Colonic mucosa (tissue), 4 donors: Measurements from ENCODE around the gene WBP2. TPM values are rescaled to one million over a fixed set of nuclear protein-coding genes. Genes with fewer than 3 reads are reported as not detected.

Experiments
- DNase-seq: peaks from one replicate; pipeline ENCODE4 v3.0.0-alpha.2; 2020
- H3K27ac ChIP-seq: fragments of 200-600 bp; one replicate; pipeline ENCODE4 v1.8.0; 2021
- H3K27me3 ChIP-seq: fragments of 200-600 bp; one replicate; pipeline ENCODE4 v1.8.0; 2021
- H3K36me3 ChIP-seq: fragments of 200-600 bp; one replicate; pipeline ENCODE4 v1.8.0; 2021
- H3K4me1 ChIP-seq: fragments of 200-600 bp; one replicate; pipeline ENCODE4 v1.8.0; 2021; ENCODE audit warnings: mild to moderate bottlenecking
- H3K4me3 ChIP-seq: fragments of 200-600 bp; one replicate; pipeline ENCODE4 v1.8.0; 2021
- H3K9ac ChIP-seq, 2 donors: one replicate each; pipeline ENCODE4 v1.7.0; 2013; ENCODE audit warnings: control low read depth in 2 of 2, low read depth in 2 of 2, low read length in 2 of 2
- H3K9me3 ChIP-seq: fragments of 200-600 bp; one replicate; pipeline ENCODE4 v1.8.0; 2021
- CTCF ChIP-seq: fragments of 200-600 bp; IDR thresholded peaks from one replicate; pipeline ENCODE4 v1.8.0; 2022; ENCODE audit warnings: antibody characterized with exemption, mild to moderate bottlenecking
- intact Hi-C: fragments of 100-400 bp; cut with DNase I; formaldehyde crosslinking; loops from one replicate; pipeline ENCODE4 v1.14.1; 2022
- total RNA-seq, 2 donors: library from RNA; stranded (reverse); fragmentation: NEBNext Ultra II Directional in 1 of 2; extraction: Animal tissue kit (Norgen Biotek cat#: 25700) in 1 of 2; gene quantifications; one replicate each; pipeline ENCODE4 v1.2.1, GENCODE V29; 2021
- donor health status: healthy.
- donor health status: DM: no; HTN: no; CAD: no.
- donor health status: DM: no; HTN: no; CAD: no.

The WBP2 gene
- total RNA-seq, 2 donors from 2014 or later = 69.8 to 102 TPM

DNA sequence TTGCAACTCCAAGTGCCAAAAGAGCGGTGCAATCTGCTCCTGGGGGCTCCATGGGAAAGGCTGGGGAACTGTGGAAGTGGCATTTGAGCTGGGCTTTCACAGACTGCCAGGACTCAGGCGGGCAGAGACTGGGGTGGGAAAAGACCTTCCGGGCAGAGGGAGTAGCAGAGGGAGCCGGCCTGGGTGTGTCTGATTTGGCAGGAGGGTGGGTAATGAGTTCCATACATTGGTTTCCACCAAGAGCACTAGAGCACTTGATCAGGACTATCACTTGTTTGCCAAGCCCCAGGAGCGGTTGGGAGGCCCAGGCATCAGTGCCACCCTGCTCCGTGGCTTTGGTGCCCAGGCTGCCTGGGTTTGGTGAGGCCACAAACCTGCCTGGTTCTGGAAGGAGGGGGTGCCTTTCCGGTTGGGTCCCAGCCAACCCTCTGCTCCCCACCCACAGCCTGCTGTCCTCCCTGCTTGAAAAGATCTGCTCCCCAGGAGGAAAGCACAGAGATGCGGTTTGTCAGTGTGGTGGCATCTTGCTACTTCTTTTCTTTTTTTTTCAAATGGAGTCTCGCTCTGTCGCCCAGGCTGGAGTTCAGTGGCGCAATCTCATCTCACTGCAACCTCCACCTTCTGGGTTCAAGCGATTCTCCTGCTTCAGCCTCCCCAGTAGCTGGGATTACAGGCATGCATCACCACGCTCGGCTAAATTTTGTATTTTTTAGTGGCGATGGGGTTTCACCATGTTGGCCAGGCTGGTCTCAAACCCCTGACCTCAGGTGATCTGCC lies 26.7 kb upstream of the WBP2 start:
- Histone ChIP-seq H3K27me3 (no peaks in the 10 kb centered on the region), H3K9ac (no peak overlapping the region), H3K9me3 (no peaks in the 10 kb centered on the region), H3K4me1 (peaks cover 2% of the 10 kb centered on the region), H3K36me3 (no peaks in the 10 kb centered on the region), H3K4me3 (no peak overlapping the region), H3K27ac (no peak overlapping the region)
- intact Hi-C loops = no loop called here
- TF ChIP-seq CTCF = no peak
- no peak for DNase-seq

GRCh38 chr17:75880266-75880665 lies 25.1 kb upstream of the WBP2 start:
- intact Hi-C loops = no loop called here
- no peak for DNase-seq
- H3K9ac ChIP-seq = no peak overlapping the region
- no peaks in the 10 kb centered on the region for H3K9me3 ChIP-seq
- H3K36me3 ChIP-seq = no peaks in the 10 kb centered on the region
- H3K27ac ChIP-seq = no peak overlapping the region
- H3K27me3 ChIP-seq = no peaks in the 10 kb centered on the region
- peaks cover 12% of the 10 kb centered on the region for H3K4me1 ChIP-seq
- H3K4me3 ChIP-seq = no peak overlapping the region
- TF ChIP-seq CTCF = no peak

DNA sequence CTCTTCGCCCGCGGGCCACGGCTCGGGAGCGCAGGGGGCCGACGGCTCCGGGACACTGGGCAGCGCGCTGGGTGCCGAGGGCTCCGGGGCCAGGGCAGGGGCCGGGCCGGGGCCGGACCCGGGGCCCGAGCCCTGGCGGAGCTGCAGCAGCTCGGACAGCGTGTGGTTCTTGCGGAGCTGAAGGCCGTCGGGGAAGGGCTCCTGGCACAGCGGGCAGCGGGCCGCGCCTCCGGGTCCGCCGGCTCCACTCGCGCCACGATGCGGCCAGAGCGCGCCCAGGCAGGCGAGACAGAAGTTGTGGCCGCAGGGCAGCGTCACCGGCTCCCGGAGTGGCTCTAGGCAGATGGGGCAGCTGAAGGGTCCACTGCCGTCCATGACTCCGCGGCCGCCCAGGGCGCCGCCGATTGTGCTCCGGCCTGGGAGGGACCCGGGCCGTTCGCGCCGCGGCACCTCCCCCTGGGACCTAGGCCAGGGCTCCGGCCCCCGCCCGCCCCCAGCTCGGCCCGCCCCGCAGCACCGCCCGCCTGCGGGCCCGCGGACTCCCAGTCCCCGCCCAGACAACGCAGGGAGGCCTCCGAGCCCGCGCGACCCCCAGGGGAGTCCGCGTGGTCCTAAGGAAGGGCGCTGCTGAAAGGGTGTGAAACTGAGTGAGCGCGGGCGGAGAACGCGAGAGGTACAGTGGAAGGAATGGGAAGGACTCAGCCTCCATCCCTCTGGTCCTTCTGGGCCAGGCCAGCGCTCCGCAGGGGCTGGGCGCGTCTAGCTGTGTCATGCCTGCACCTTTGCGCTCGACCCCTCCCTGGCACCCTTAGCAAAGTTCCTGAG lies 23.3 kb upstream of the WBP2 start, which contains the start of gene TRIM47:
TSS of gene TRIM47 (minus strand) at position 408 of the 825 bp plus-strand sequence. CDS start at position 375, 33 bp downstream.
- H3K9me3 ChIP-seq = no peaks in the 10 kb centered on the region
- H3K4me1 ChIP-seq = peaks cover 12% of the 10 kb centered on the region
- H3K4me3 ChIP-seq = peak within 1 kb of the TSS; percentile 71
- no peak for TF ChIP-seq CTCF
- H3K36me3 ChIP-seq = peaks cover 5% of the 10 kb centered on the region
- H3K27me3 ChIP-seq = no peaks in the 10 kb centered on the region
- intact Hi-C loops = no loop called here
- DNase-seq = peak; percentile 78
- H3K27ac ChIP-seq = peak within 1 kb of the TSS; percentile 98
- peak within 1 kb of the TSS; percentile 89 to 93 for H3K9ac ChIP-seq

DNA sequence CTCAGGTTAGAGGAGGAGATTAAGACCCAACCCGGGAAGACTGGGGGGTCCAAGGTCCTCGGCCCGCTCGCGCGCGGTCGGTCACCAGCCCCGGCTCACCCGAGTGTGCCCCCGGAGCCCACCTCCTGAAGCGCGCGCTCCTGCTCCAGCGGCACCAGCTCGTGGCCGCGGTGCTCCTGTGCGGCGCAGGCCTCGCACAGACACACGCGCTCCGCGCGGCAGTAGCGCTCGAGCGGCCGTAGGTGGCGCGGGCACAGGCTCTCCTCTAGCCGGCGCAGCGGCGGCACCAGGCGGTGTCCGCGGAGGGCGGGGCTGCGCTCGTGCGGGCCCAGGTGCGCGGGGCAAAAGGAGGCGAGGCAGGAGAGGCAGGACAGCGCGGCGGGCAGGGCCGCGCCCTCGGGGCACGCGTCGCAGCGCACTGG lies 22.6 kb upstream of the WBP2 start:
- H3K9ac ChIP-seq = peak overlapping the region; percentile 89 to 93
- peak overlapping the region; percentile 98 for H3K27ac ChIP-seq
- H3K9me3 ChIP-seq = no peaks in the 10 kb centered on the region
- H3K27me3 ChIP-seq = no peaks in the 10 kb centered on the region
- H3K36me3 ChIP-seq = peaks cover 5% of the 10 kb centered on the region
- intact Hi-C loops = no loop called here
- DNase-seq = peak; percentile 81
- TF ChIP-seq CTCF = peak; percentile 33
- peak overlapping the region; percentile 71 for H3K4me3 ChIP-seq
- H3K4me1 ChIP-seq = peaks cover 13% of the 10 kb centered on the region

DNA sequence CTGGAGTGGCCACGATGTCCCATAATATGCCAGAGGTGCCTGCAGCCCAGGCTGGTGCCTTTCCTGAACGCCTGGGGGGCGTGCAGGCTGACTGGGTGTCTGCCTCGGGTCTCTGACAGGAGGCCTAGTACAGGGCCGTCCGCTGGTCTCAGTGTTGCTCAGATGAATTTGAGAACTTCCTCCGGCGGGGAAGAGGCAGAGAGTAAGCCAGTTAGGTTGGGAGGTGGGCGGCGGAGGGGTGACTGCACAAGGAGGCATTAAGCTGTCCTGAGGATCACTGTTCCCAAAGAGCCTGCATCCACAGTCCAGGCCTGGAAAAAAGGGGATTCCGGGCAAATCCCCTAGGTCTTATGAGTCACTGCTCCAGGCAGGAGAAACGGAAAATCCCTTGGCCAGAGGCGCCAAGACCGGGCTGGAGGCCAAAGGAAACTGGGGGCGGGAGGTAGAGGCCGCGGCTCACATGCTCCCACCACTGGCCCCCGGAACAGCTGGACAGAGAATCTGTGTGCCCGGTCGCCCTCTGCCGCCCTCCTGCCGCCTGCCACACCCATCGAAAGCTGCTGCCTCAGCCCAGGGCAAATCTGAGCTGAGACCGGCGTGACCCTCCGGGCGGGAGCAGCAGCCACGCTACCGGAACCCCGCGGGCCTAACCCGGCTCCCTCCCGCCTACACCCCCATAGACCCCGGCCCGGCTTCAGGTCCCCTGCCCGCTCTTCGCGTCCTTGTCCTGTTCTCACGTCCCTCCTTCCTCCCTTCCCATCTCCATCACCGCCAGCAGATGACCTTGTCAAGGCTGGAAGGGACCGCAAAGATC lies 22.0 kb upstream of the WBP2 start:
- Histone ChIP-seq H3K9ac (peak overlapping the region; percentile 89 to 93), H3K4me1 (peaks cover 19% of the 10 kb centered on the region), H3K36me3 (peaks cover 5% of the 10 kb centered on the region), H3K4me3 (peak overlapping the region; percentile 71), H3K27ac (peak overlapping the region; percentile 98), H3K9me3 (no peaks in the 10 kb centered on the region), H3K27me3 (no peaks in the 10 kb centered on the region)
- TF ChIP-seq CTCF = no peak
- intact Hi-C loops = no loop called here
- peak; percentile 90 for DNase-seq
